WTC11 (cell line): Measurements from ENCODE around the gene SH3BP4. TPM values are rescaled to one million over a fixed set of nuclear protein-coding genes. Genes with fewer than 3 reads are reported as not detected.

Experiments used
- ATAC-seq: fragments of 200-7000 bp; cut with Tn5 transposase; 2 replicates; pipeline ENCODE4 v1.10.0; 2021; ENCODE audit warnings: mild to moderate bottlenecking, moderate library complexity
- CTCF ChIA-PET: fragments of 300-600 bp; sonication (Branson Sonifier 250); formaldehyde crosslinking; loops from one replicate; lab custom pipeline; 2021; ENCODE audit warnings: antibody characterized with exemption; lab: Charles Lee
- POLR2A ChIA-PET: fragments of 350-600 bp; sonication (Branson Sonifier 250); formaldehyde crosslinking; loops from one replicate; lab custom pipeline; 2021; ENCODE audit warnings: antibody characterized with exemption; lab: Charles Lee
- DNase-seq: peaks from one replicate; pipeline ENCODE4 v3.0.0; 2021; ENCODE audit warnings: low spot score
- H3K27ac Mint-ChIP-seq: 2 replicates; pipeline ENCODE4 v1.8.0; 2021; ENCODE audit warnings: mixed read lengths
- H3K27me3 Mint-ChIP-seq: 2 replicates; pipeline ENCODE4 v1.8.0; 2021; ENCODE audit warnings: low read depth, mild to moderate bottlenecking, moderate library complexity, mixed read lengths
- H3K36me3 Mint-ChIP-seq: 2 replicates; pipeline ENCODE4 v1.8.0; 2021; ENCODE audit warnings: mixed read lengths
- H3K4me1 Mint-ChIP-seq: 2 replicates; pipeline ENCODE4 v1.8.0; 2022; ENCODE audit warnings: mixed read lengths
- H3K4me3 Mint-ChIP-seq: 2 replicates; pipeline ENCODE4 v1.8.0; 2021; ENCODE audit warnings: mild to moderate bottlenecking, moderate library complexity, mixed read lengths
- H3K9me3 Mint-ChIP-seq: 2 replicates; pipeline ENCODE4 v1.8.0; 2021; ENCODE audit warnings: mixed read lengths
- ELF4 ChIP-seq: sonication (generic); formaldehyde crosslinking; IDR thresholded peaks from 2 replicates; pipeline ENCODE4 v1.8.1; 2022; ENCODE audit warnings: low read depth, mild to moderate bottlenecking, moderate library complexity, missing genetic modification reagents
- EMX1 ChIP-seq: fragments of 250-450 bp; sonication (Bioruptor Pico); IDR thresholded peaks from 2 replicates; pipeline ENCODE4 v1.8.0; 2021; ENCODE audit warnings: mild to moderate bottlenecking
- ESRRA ChIP-seq: sonication (generic); formaldehyde crosslinking; IDR thresholded peaks from 2 replicates; pipeline ENCODE4 v1.8.1; 2022; ENCODE audit warnings: mild to moderate bottlenecking, missing genetic modification reagents, borderline replicate concordance
- FOXJ3 ChIP-seq: sonication (generic); formaldehyde crosslinking; IDR thresholded peaks from 2 replicates; pipeline ENCODE4 v1.9.0; 2021; ENCODE audit warnings: missing genetic modification reagents, mild to moderate bottlenecking, borderline replicate concordance
- FOXP1 ChIP-seq: sonication (generic); formaldehyde crosslinking; IDR thresholded peaks from 2 replicates; pipeline ENCODE4 v1.8.0; 2022; ENCODE audit warnings: missing genetic modification reagents, mild to moderate bottlenecking, moderate library complexity, borderline replicate concordance
- HMGA2 ChIP-seq: fragments of 250-450 bp; sonication (Bioruptor Pico); IDR thresholded peaks from 2 replicates; pipeline ENCODE4 v1.4.0; 2021; ENCODE audit warnings: mild to moderate bottlenecking, moderate library complexity
- MYBL2 ChIP-seq: sonication (generic); formaldehyde crosslinking; IDR thresholded peaks from 2 replicates; pipeline ENCODE4 v1.8.1; 2023; ENCODE audit warnings: mild to moderate bottlenecking, moderate library complexity, missing genetic modification reagents
- NR3C1 ChIP-seq: sonication (generic); formaldehyde crosslinking; conservative IDR thresholded peaks from 2 replicates; pipeline ENCODE4 v1.8.1; 2023; ENCODE audit warnings: low read depth, mild to moderate bottlenecking, missing genetic modification reagents
- total RNA-seq: library from RNA; stranded (reverse); gene quantifications from 3 replicates; pipeline ENCODE4 v1.2.3, GENCODE V29; 2021
- TF ChIP-seq, protein P1 (sequence below): sonication (generic); formaldehyde crosslinking; IDR thresholded peaks from 2 replicates; pipeline ENCODE4 v1.8.1; 2022; ENCODE audit warnings: low read depth, missing genetic modification reagents, borderline replicate concordance
- TF ChIP-seq, protein P2 (sequence below): sonication (generic); formaldehyde crosslinking; IDR thresholded peaks from 2 replicates; pipeline ENCODE4 v1.8.1; 2023; ENCODE audit warnings: mild to moderate bottlenecking, missing genetic modification reagents, moderate library complexity
- TF ChIP-seq, protein P3 (sequence below): sonication (generic); formaldehyde crosslinking; IDR thresholded peaks from 2 replicates; pipeline ENCODE4 v1.8.0; 2022; ENCODE audit warnings: mild to moderate bottlenecking, missing genetic modification reagents
- TF ChIP-seq, protein P4 (sequence below): sonication (generic); formaldehyde crosslinking; IDR thresholded peaks from 2 replicates; pipeline ENCODE4 v1.8.1; 2023; ENCODE audit warnings: mild to moderate bottlenecking, missing genetic modification reagents, moderate library complexity
- TF ChIP-seq, protein P5 (sequence below): fragments of 250-450 bp; sonication (Bioruptor Pico); IDR thresholded peaks from 2 replicates; pipeline ENCODE4 v1.8.0; 2021; ENCODE audit warnings: mild to moderate bottlenecking

SH3BP4 gene
- total RNA-seq, 1 experiment from 2014 or later = 44.4 TPM

DNA sequence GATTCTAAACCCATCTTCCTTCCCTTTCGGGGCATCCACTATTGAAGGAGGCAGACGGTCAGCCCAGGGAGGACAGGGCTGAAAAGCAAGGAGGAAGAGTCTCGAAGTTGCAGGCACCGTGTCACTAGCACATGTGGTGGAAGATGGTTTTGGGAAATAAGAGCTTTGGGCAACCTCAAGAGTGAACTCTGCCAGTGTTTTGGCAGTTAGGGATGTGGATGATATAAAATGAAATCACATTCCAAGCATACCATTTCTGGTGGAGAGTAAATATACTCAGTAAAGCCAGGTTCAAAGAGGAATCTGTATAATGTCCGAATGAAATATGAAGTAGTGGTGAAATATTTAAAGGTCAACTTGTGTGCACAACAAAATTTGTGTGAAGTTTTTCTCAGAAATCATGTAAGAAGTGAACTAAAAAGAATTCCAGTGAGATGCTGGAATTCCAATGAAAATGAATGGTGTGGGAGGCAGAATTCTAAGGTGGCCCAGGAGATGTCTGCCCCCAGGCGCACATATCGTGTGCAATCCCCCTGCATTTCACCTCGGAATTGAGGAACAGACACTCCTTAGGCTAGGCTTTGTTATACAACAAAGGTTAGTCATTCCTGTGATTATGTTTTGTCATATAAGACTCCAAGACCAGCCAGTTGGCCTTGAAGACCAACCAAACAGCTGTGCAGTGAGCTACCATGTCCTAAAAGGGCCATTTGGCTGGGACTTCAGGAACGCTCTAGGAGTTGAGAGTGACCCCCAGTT is 147.1 kb downstream of the SH3BP4 start:
- POLR2A ChIA-PET = no interaction called here
- peaks cover 5% of the 10 kb centered on the region for H3K4me1 Mint-ChIP-seq
- no peaks in the 10 kb centered on the region for H3K36me3 Mint-ChIP-seq
- TF ChIP-seq EMX1 = no peak
- TF ChIP-seq FOXJ3 (CRISPR knock-in tag) = no peak
- TF ChIP-seq, protein P1, sequence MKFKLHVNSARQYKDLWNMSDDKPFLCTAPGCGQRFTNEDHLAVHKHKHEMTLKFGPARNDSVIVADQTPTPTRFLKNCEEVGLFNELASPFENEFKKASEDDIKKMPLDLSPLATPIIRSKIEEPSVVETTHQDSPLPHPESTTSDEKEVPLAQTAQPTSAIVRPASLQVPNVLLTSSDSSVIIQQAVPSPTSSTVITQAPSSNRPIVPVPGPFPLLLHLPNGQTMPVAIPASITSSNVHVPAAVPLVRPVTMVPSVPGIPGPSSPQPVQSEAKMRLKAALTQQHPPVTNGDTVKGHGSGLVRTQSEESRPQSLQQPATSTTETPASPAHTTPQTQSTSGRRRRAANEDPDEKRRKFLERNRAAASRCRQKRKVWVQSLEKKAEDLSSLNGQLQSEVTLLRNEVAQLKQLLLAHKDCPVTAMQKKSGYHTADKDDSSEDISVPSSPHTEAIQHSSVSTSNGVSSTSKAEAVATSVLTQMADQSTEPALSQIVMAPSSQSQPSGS (CRISPR knock-in tag) = no peak
- no peak for TF ChIP-seq FOXP1 (CRISPR knock-in tag)
- no peak for TF ChIP-seq ELF4 (CRISPR knock-in tag)
- no peak for TF ChIP-seq NR3C1 (CRISPR knock-in tag)
- TF ChIP-seq, protein P2, sequence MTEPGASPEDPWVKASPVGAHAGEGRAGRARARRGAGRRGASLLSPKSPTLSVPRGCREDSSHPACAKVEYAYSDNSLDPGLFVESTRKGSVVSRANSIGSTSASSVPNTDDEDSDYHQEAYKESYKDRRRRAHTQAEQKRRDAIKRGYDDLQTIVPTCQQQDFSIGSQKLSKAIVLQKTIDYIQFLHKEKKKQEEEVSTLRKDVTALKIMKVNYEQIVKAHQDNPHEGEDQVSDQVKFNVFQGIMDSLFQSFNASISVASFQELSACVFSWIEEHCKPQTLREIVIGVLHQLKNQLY = no peak
- TF ChIP-seq, protein P3, sequence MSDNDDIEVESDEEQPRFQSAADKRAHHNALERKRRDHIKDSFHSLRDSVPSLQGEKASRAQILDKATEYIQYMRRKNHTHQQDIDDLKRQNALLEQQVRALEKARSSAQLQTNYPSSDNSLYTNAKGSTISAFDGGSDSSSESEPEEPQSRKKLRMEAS (CRISPR knock-in tag) = no peak
- TF ChIP-seq, protein P4, sequence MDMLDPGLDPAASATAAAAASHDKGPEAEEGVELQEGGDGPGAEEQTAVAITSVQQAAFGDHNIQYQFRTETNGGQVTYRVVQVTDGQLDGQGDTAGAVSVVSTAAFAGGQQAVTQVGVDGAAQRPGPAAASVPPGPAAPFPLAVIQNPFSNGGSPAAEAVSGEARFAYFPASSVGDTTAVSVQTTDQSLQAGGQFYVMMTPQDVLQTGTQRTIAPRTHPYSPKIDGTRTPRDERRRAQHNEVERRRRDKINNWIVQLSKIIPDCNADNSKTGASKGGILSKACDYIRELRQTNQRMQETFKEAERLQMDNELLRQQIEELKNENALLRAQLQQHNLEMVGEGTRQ (CRISPR knock-in tag) = no peak
- CTCF ChIA-PET = interaction anchor here (0.7 to 2.2 kb wide), 6 partner anchors 8 to 554 kb away, joined by 3 to 8 read pairs (median 4); no protein-coding TSS in a partner anchor
- H3K4me3 Mint-ChIP-seq = no peak overlapping the region
- DNase-seq (no peak), ATAC-seq (no peak)
- H3K27ac Mint-ChIP-seq = no peak overlapping the region
- no peaks in the 10 kb centered on the region for H3K9me3 Mint-ChIP-seq
- no peaks in the 10 kb centered on the region for H3K27me3 Mint-ChIP-seq

DNA sequence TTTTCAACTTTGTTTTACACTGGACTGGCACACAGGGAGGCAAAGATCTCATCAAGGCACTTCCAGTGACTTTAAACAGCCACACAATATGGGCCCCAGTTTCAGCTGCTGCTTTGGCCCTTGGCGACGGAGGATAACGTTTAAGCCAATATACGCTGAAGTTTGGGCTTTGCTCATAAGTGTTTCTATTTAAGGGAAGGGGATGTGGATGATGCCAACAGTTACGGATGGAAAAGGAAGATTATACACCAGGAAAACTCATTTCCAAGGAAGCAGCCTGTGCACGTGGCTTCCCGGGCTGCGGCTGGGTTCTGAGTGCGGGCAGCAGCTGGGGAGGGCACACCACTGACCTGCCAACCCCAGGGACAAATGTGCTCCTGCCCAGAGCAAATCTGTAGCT is 151.1 kb downstream of the SH3BP4 start:
- CTCF ChIA-PET = interaction anchor here (0.5 to 1.0 kb wide), 2 partner anchors 14 to 491 kb away, joined by 3 read pairs; no protein-coding TSS in a partner anchor
- H3K27ac Mint-ChIP-seq = no peak overlapping the region
- DNase-seq = no peak
- H3K4me1 Mint-ChIP-seq = peaks cover 10% of the 10 kb centered on the region
- H3K27me3 Mint-ChIP-seq = no peaks in the 10 kb centered on the region
- TF ChIP-seq MYBL2 (CRISPR knock-in tag) (no peak), ESRRA (CRISPR knock-in tag) (no peak), HMGA2 (CRISPR knock-in tag) (no peak)
- TF ChIP-seq, protein P5, sequence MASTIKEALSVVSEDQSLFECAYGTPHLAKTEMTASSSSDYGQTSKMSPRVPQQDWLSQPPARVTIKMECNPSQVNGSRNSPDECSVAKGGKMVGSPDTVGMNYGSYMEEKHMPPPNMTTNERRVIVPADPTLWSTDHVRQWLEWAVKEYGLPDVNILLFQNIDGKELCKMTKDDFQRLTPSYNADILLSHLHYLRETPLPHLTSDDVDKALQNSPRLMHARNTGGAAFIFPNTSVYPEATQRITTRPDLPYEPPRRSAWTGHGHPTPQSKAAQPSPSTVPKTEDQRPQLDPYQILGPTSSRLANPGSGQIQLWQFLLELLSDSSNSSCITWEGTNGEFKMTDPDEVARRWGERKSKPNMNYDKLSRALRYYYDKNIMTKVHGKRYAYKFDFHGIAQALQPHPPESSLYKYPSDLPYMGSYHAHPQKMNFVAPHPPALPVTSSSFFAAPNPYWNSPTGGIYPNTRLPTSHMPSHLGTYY (CRISPR knock-in tag) = no peak
- TF ChIP-seq, all 79 proteins: peak for 0
- Mint-ChIP-seq H3K9me3 (no peaks in the 10 kb centered on the region), H3K36me3 (no peaks in the 10 kb centered on the region), H3K4me3 (no peak overlapping the region)
- ATAC-seq = no peak
- POLR2A ChIA-PET = no interaction called here
